Measurements from ENCODE around the gene SLCO3A1. TPM values are rescaled to one million over a fixed set of nuclear protein-coding genes. Genes with fewer than 3 reads are reported as not detected.

SLCO3A1 gene
- total and polyA plus RNA-seq, 2 of the 8 experiments (the other 6 are each of a cell fraction or from before 2014, with no cell fraction given), result 15.1 to 20.4 TPM

DNA sequence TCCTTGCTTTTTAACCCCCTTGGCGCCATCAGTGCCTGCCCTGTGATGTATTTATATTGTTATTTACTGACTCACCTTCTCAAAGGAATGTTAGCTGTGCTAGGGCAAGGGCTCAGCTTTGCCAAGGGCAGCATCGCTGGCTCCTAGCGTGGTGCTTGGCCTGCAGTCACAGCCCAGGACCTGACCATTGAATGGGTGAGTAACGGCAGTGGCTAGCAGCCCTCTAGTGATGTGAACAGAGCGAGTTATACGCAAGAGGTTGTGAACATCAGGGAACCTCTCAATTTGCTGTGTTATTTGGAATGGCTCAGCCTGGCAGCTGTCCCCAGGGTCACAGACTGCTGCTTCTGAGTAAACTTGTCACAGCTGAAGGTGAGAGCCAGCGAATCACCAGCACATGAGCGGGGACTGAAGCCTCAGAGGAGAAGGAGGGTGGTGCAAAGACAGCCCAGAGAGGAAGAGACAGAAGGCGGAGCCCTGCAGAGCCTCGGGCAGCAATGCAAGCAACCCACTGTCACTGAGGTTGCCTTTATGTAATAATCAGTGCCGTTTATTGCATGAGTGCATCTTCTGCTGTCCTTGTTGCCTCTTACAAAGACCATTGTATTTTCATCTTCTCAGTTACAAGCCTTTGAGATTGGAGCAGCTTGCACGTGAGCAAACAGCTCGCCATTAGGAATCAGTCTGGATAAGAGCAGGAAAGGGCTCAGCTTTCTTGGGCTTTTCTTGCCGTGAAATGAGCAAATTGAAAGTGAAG, 158.3 kb downstream of the SLCO3A1 start (continued):
- TF ChIP-seq, protein P1, sequence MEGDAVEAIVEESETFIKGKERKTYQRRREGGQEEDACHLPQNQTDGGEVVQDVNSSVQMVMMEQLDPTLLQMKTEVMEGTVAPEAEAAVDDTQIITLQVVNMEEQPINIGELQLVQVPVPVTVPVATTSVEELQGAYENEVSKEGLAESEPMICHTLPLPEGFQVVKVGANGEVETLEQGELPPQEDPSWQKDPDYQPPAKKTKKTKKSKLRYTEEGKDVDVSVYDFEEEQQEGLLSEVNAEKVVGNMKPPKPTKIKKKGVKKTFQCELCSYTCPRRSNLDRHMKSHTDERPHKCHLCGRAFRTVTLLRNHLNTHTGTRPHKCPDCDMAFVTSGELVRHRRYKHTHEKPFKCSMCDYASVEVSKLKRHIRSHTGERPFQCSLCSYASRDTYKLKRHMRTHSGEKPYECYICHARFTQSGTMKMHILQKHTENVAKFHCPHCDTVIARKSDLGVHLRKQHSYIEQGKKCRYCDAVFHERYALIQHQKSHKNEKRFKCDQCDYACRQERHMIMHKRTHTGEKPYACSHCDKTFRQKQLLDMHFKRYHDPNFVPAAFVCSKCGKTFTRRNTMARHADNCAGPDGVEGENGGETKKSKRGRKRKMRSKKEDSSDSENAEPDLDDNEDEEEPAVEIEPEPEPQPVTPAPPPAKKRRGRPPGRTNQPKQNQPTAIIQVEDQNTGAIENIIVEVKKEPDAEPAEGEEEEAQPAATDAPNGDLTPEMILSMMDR (IDR thresholded peaks at IDR 0.05; ENCODE audit: control extremely low read depth in 1 of 3, insufficient read depth in 1 of 3, low read depth in 1 of 3, low read length in 3 of 3), result no peak
- TF ChIP-seq RNF2 (IDR thresholded peaks at IDR 0.05; ENCODE audit: borderline replicate concordance, low read depth, low read length, missing control alignments, poor library complexity, severe bottlenecking), result no peak
- TF ChIP-seq SIN3A (conservative IDR thresholded peaks at IDR 0.05 in 1 of 2, IDR thresholded peaks at IDR 0.05 in 1 of 2; ENCODE audit: low read depth in 1 of 2, low read length in 2 of 2), result no peak
- no peak for TF ChIP-seq EZH2 (IDR thresholded peaks at IDR 0.05; ENCODE audit: low read depth, low read length, severe bottlenecking)
- TF ChIP-seq RBBP5 (IDR thresholded peaks at IDR 0.05; ENCODE audit: borderline replicate concordance, low read depth, low read length), result no peak
- no peak for TF ChIP-seq EP300 (IDR thresholded peaks at IDR 0.05; ENCODE audit: borderline replicate concordance in 1 of 2, low read depth in 2 of 2, low read length in 2 of 2)
